HG02798 (cell line): Measurements from ENCODE around the gene PCTP.

Experiments used
- ATAC-seq: cut with Tn5 transposase; IDR thresholded peaks from one replicate; pipeline ENCODE4 v1.9.1; 2021; ENCODE audit warnings: mild to moderate bottlenecking; ENCODE audit not compliant: unreplicated experiment, poor library complexity

Gene PCTP

GRCh38 chr17:55783684-55784245, 32.9 kb downstream of the PCTP start:
- no peak for ATAC-seq

GRCh38 chr17:55784666-55785065, 33.8 kb downstream of the PCTP start:
- ATAC-seq = no peak

GRCh38 chr17:55785181-55785580, 34.3 kb downstream of the PCTP start:
- no peak for ATAC-seq

GRCh38 chr17:55793272-55793671, 42.4 kb downstream of the PCTP start:
- ATAC-seq = no peak

- ATAC-seq = no peak
Measured at GRCh38 chr17:55794725-55795482, 44.1 kb downstream of the PCTP start.

GRCh38 chr17:55806745-55807495, 56.1 kb downstream of the PCTP start:
- ATAC-seq = no peak

- ATAC-seq = no peak
Measured at GRCh38 chr17:55811536-55811935, 60.7 kb downstream of the PCTP start.

- ATAC-seq = no peak
Measured at GRCh38 chr17:55812323-55812722, 61.5 kb downstream of the PCTP start.

- no peak for ATAC-seq
Measured at GRCh38 chr17:55813944-55814343, 63.1 kb downstream of the PCTP start.

GRCh38 chr17:55814377-55814776, 63.5 kb downstream of the PCTP start:
- no peak for ATAC-seq

- no peak for ATAC-seq
Measured at GRCh38 chr17:55816532-55817396, 65.9 kb downstream of the PCTP start.

GRCh38 chr17:55817397-55817709, 66.5 kb downstream of the PCTP start:
- ATAC-seq = no peak

- no peak for ATAC-seq
Measured at GRCh38 chr17:55818026-55818425, 67.2 kb downstream of the PCTP start.

- no peak for ATAC-seq
Measured at GRCh38 chr17:55818451-55819375, 67.9 kb downstream of the PCTP start.

- no peak for ATAC-seq
Measured at GRCh38 chr17:55820675-55821074, 69.8 kb downstream of the PCTP start.

GRCh38 chr17:55822028-55822427, 71.2 kb downstream of the PCTP start:
- ATAC-seq = no peak

GRCh38 chr17:55825213-55825612, 74.4 kb downstream of the PCTP start:
- no peak for ATAC-seq
